ENCODE measurements around the gene CREB3L2. TPM values are rescaled to one million over a fixed set of nuclear protein-coding genes. Genes with fewer than 3 reads are reported as not detected.
A peak's percentile ranks its signal among the peaks of the same experiment; 100 is the strongest.

CREB3L2 gene
- total and polyA plus RNA-seq, 4 donors: 13.0 to 25.7 (median 19.5) TPM

DNA sequence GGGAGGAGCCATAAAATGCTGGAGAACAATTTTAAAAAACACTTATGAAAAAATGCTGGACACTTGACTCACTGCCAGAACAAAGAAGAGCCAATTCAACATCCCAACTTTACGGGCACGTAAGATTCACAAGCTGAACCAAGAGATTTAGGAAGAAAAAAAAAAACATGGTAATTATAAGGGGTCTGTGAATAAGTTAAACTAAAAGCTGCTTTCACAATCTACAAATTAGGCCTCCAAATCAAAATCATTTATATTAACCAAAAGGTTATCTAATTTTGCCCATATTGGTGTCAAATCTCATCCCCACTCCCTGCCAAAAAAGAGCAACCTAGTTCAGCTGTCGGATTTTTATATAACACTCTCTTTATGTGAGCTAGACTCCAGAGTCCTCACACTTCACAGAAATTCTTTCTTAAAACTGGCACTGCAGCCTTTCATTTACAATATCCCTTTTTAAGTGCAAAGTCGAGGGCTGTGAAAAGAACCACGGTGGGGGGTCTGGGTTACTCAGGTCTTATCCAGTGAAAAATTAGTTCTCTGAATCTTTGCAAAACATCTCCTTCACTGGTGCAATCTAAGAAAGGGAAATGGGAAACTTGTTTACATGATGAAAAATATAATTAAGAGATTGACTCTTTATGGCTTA is 124.7 kb downstream of the CREB3L2 start:
- no peaks in the 10 kb centered on the region for H3K27me3 ChIP-seq (ENCODE audit: control insufficient read depth, insufficient read depth, low read length)
- H3K27ac ChIP-seq (ENCODE audit: low read depth, low read length): peak overlapping the region; percentile 72
- no peak overlapping the region for H3K4me3 ChIP-seq (ENCODE audit: low read depth, low read length)
- peaks cover 29% of the 10 kb centered on the region for H3K4me1 ChIP-seq (ENCODE audit: control insufficient read depth, insufficient read depth, low read length)
- peaks cover 17% of the 10 kb centered on the region for H3K36me3 ChIP-seq (ENCODE audit: control insufficient read depth, insufficient read depth, low read length)
- WGBS (ENCODE audit: insufficient coverage): no CpG with 5 or more reads among the region's 5 CpGs
- peaks cover 5% of the 10 kb centered on the region for H3K9me3 ChIP-seq (ENCODE audit: control insufficient read depth, insufficient read depth, low read length)
- peak in 2 of 6 donors; percentile 35 to 56 for DNase-seq (ENCODE audit: low read depth in 4 of 6, low spot score in 6 of 6)

DNA sequence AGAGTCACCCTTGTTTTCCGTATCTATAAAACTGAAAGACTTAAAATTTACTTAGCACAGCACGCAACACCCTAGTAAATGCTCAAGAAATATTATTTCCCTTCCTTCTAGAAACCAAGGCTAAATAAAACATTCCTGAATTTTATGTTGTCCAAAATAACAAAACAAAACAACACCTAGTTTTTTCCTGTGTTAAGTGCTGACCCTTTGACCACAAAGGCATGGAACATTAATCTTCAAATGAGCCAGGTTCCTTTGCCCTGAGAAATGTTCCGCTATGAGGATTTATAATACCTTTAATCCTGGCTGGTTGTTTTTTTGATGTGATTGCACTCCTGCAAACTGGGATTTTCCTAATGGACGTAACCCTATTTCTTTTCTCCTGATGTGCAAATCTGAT is 126.1 kb downstream of the CREB3L2 start:
- no peak overlapping the region for H3K4me3 ChIP-seq (ENCODE audit: low read depth, low read length)
- H3K36me3 ChIP-seq (ENCODE audit: control insufficient read depth, insufficient read depth, low read length): peaks cover 14% of the 10 kb centered on the region
- H3K27ac ChIP-seq (ENCODE audit: low read depth, low read length): no peak overlapping the region
- H3K4me1 ChIP-seq (ENCODE audit: control insufficient read depth, insufficient read depth, low read length): peaks cover 29% of the 10 kb centered on the region
- WGBS (ENCODE audit: insufficient coverage): 94% methylated on average over 2 of the region's 4 CpGs
- no peaks in the 10 kb centered on the region for H3K27me3 ChIP-seq (ENCODE audit: control insufficient read depth, insufficient read depth, low read length)
- H3K9me3 ChIP-seq (ENCODE audit: control insufficient read depth, insufficient read depth, low read length): no peaks in the 10 kb centered on the region
- no peak for DNase-seq (ENCODE audit: low read depth in 4 of 6, low spot score in 6 of 6)

DNA sequence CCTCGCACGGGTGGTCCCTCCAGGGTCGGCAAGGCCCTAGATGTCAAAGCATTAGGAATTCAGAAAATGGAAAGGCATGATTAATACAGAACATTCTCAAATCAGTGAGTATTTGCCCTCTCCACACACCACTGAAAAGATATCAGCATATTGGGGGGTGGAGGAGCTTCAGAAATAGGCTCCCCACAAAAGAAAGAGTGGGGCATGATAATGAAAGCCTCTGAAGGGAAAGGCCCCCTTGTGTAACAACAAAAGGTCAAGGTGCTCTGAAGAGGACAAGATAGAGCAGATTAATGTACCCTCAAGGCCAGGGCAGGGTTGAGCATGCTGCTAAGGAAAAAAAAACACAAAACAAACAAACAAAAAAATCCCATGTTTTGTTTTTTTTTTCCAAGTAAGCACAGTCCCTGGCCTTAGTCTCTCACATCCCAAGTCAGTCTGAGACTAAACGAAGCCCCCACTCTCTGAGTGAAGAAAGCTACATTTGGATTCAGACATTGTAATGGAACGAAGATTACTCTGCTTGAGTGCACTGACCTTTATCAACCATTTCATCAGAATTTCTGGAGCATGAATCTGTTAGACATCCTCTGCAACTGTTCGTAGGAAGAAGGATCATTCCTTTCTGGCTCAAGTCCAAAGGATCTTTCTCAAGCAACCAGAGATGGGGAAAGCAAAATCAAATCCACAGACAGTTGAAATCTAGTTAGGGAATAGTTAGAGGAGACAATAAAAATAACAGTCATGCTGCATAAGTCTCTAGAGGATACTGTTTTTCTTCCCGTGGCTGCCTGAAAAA is 127.7 kb downstream of the CREB3L2 start:
- Histone ChIP-seq H3K4me3 (ENCODE audit: low read depth, low read length) (no peak overlapping the region), H3K9me3 (ENCODE audit: control insufficient read depth, insufficient read depth, low read length) (peaks cover 3% of the 10 kb centered on the region), H3K27ac (ENCODE audit: low read depth, low read length) (no peak overlapping the region), H3K27me3 (ENCODE audit: control insufficient read depth, insufficient read depth, low read length) (no peaks in the 10 kb centered on the region), H3K36me3 (ENCODE audit: control insufficient read depth, insufficient read depth, low read length) (peaks cover 4% of the 10 kb centered on the region), H3K4me1 (ENCODE audit: control insufficient read depth, insufficient read depth, low read length) (peaks cover 18% of the 10 kb centered on the region)
- DNase-seq (ENCODE audit: low read depth in 4 of 6, low spot score in 6 of 6): peak in 2 of 6 donors; percentile 29 to 75
- WGBS (ENCODE audit: insufficient coverage): 50% methylated on average over 1 of the region's 7 CpGs

DNA sequence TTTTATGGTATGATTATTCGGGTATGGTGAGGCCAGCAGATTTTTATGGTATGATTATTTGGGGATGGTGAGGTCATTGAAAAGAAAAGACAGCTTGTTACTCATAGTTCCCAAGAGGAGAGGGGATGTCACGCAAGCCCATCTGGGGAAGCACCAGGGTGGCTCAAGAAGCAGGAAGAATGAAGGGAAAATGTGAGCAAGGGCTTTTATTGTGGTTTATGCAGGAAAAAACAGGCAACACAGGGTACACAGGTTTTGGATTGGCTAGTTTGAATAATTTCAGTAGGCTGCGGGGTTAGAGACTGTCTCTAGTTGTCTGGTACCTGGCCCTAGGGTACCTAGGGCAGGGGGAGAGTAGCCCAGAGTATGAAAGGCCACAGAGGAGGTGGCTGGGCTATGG is 128.4 kb downstream of the CREB3L2 start:
- Histone ChIP-seq H3K36me3 (ENCODE audit: control insufficient read depth, insufficient read depth, low read length) (peaks cover 2% of the 10 kb centered on the region), H3K27me3 (ENCODE audit: control insufficient read depth, insufficient read depth, low read length) (no peaks in the 10 kb centered on the region), H3K27ac (ENCODE audit: low read depth, low read length) (no peak overlapping the region), H3K9me3 (ENCODE audit: control insufficient read depth, insufficient read depth, low read length) (peaks cover 3% of the 10 kb centered on the region), H3K4me3 (ENCODE audit: low read depth, low read length) (no peak overlapping the region), H3K4me1 (ENCODE audit: control insufficient read depth, insufficient read depth, low read length) (peaks cover 12% of the 10 kb centered on the region)
- no peak for DNase-seq (ENCODE audit: low read depth in 4 of 6, low spot score in 6 of 6)
- WGBS (ENCODE audit: insufficient coverage): 100% methylated on average over 3 of the region's 3 CpGs

DNA sequence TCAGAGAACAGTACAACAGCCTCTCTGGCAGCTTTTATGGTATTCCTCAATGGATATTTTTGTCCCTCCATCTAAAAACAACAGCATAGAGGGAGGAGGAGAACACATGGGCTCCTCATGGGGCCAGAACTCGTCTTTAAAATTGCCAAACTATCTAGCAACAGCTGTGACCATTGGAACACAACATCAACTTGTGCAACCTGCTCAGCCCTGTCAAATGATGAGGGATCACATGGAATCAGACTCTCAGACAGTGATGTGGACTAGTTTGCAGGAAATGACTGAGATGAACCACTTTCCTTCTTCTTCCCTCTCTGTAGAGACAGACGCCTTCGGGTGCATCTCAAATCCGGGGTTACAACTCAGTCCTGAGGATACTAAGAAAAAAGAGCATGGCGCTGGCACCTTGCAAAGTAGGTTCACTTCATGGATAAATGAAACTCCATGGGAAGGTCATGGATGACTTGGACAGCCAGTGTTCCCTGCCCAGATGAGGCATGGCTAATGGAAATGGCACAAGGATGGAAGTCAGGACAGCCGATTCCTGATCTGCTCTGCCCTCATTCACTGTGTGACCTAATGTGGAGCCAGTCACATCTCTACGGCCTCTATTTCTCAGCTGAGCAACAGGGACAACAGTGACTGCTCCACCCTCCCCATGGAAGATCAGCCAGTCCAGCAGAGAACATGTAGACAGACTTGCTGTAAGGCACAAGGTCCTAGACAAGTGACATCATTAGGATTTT is 130.5 kb downstream of the CREB3L2 start:
- Histone ChIP-seq H3K27me3 (ENCODE audit: control insufficient read depth, insufficient read depth, low read length) (no peaks in the 10 kb centered on the region), H3K9me3 (ENCODE audit: control insufficient read depth, insufficient read depth, low read length) (peaks cover 3% of the 10 kb centered on the region), H3K4me1 (ENCODE audit: control insufficient read depth, insufficient read depth, low read length) (peaks cover 4% of the 10 kb centered on the region), H3K36me3 (ENCODE audit: control insufficient read depth, insufficient read depth, low read length) (no peaks in the 10 kb centered on the region), H3K27ac (ENCODE audit: low read depth, low read length) (no peak overlapping the region), H3K4me3 (ENCODE audit: low read depth, low read length) (no peak overlapping the region)
- WGBS (ENCODE audit: insufficient coverage): 99% methylated on average over 5 of the region's 7 CpGs
- peak in 1 of 6 donors; percentile 54 for DNase-seq (ENCODE audit: low read depth in 4 of 6, low spot score in 6 of 6)

DNA sequence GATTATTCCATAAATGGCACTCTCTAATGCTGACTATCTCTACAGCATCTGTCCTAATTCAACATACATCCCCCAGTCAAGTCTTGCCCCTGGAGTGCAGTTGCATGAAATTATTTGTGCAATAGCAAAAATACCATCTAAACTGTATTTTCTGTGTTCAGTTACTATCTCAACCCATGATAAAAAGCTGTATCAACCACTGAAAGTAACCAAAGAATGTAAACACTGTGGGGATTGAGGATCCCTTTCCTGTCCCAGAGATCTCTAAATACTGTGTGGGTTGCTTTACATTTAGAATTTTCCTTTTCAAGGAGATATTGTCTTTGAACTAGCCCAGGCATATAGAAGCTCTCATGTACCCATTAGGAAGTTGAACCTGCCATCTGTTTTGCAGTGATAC is 131.2 kb downstream of the CREB3L2 start:
- H3K27ac ChIP-seq (ENCODE audit: low read depth, low read length): no peak overlapping the region
- peaks cover 4% of the 10 kb centered on the region for H3K4me1 ChIP-seq (ENCODE audit: control insufficient read depth, insufficient read depth, low read length)
- no peaks in the 10 kb centered on the region for H3K36me3 ChIP-seq (ENCODE audit: control insufficient read depth, insufficient read depth, low read length)
- no peaks in the 10 kb centered on the region for H3K27me3 ChIP-seq (ENCODE audit: control insufficient read depth, insufficient read depth, low read length)
- DNase-seq (ENCODE audit: low read depth in 4 of 6, low spot score in 6 of 6): peak in 1 of 6 donors; percentile 80
- peaks cover 10% of the 10 kb centered on the region for H3K9me3 ChIP-seq (ENCODE audit: control insufficient read depth, insufficient read depth, low read length)
- H3K4me3 ChIP-seq (ENCODE audit: low read depth, low read length): no peak overlapping the region

DNA sequence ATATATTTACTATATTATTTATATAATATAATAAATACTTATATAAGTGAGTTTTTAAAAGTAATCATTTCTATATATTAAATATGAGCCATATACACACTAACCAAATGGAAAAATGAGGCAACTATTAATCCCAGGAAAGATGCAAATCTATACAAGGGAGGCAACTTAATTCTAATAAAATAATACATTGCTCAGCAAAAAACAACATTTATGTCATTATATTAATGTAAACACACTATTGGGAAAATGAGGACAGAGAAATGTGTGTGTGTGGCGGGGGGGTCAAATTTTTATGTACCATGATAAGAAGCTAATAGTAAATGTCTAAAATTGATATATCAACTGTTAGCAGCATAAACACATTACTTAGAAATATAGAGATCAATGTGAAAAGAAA is 131.8 kb downstream of the CREB3L2 start:
- no peaks in the 10 kb centered on the region for H3K36me3 ChIP-seq (ENCODE audit: control insufficient read depth, insufficient read depth, low read length)
- no peaks in the 10 kb centered on the region for H3K27me3 ChIP-seq (ENCODE audit: control insufficient read depth, insufficient read depth, low read length)
- DNase-seq (ENCODE audit: low read depth in 4 of 6, low spot score in 6 of 6): no peak
- H3K4me3 ChIP-seq (ENCODE audit: low read depth, low read length): no peak overlapping the region
- H3K27ac ChIP-seq (ENCODE audit: low read depth, low read length): no peak overlapping the region
- H3K9me3 ChIP-seq (ENCODE audit: control insufficient read depth, insufficient read depth, low read length): peaks cover 10% of the 10 kb centered on the region
- no CpG with 5 or more reads among the region's 1 CpG for WGBS (ENCODE audit: insufficient coverage)
- H3K4me1 ChIP-seq (ENCODE audit: control insufficient read depth, insufficient read depth, low read length): peaks cover 4% of the 10 kb centered on the region

DNA sequence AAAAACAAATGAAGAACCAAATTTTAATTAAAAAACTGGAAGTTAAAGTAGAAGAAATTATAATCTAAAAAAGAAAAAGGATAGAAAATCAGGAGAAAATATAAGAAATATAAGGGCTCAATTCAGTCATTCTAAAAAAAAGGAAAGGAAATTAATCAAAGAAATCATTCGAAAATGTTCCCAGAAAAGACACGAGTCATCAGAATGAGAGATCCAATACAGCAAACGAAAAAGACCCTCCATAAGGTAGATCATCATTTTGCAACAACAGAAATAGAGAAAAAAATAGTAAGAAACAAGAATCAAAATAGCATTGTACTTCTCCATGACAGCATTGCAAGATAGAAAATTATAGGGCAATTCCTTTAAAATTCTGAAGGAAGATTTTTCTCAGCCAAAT is 132.6 kb downstream of the CREB3L2 start:
- Histone ChIP-seq H3K36me3 (ENCODE audit: control insufficient read depth, insufficient read depth, low read length) (no peaks in the 10 kb centered on the region), H3K27me3 (ENCODE audit: control insufficient read depth, insufficient read depth, low read length) (no peaks in the 10 kb centered on the region), H3K9me3 (ENCODE audit: control insufficient read depth, insufficient read depth, low read length) (peaks cover 10% of the 10 kb centered on the region), H3K27ac (ENCODE audit: low read depth, low read length) (no peak overlapping the region), H3K4me1 (ENCODE audit: control insufficient read depth, insufficient read depth, low read length) (peaks cover 4% of the 10 kb centered on the region), H3K4me3 (ENCODE audit: low read depth, low read length) (no peak overlapping the region)
- no peak for DNase-seq (ENCODE audit: low read depth in 4 of 6, low spot score in 6 of 6)
- no CpG with 5 or more reads among the region's 3 CpGs for WGBS (ENCODE audit: insufficient coverage)

DNA sequence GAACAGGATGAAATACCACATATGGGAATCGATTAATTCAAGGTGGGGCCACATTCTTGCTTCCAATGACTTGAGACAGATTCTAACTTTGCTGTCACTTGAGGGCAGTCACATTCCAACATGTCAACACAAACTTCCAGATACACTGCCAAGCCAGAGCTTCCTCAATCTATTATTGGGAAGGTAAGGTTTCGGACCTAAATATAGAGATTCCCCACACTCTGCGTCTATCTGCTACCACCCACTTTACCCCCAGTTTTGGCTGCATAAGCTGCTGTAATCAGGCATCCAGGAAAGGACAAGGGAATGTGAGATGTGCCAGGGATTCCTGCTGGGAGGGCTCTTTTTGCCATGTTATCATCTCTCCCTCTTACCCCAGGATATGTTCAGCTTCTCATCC is 134.6 kb downstream of the CREB3L2 start:
- peaks cover 10% of the 10 kb centered on the region for H3K9me3 ChIP-seq (ENCODE audit: control insufficient read depth, insufficient read depth, low read length)
- H3K4me1 ChIP-seq (ENCODE audit: control insufficient read depth, insufficient read depth, low read length): no peaks in the 10 kb centered on the region
- WGBS (ENCODE audit: insufficient coverage): no CpG with 5 or more reads among the region's 3 CpGs
- no peak overlapping the region for H3K4me3 ChIP-seq (ENCODE audit: low read depth, low read length)
- no peak for DNase-seq (ENCODE audit: low read depth in 4 of 6, low spot score in 6 of 6)
- H3K27me3 ChIP-seq (ENCODE audit: control insufficient read depth, insufficient read depth, low read length): no peaks in the 10 kb centered on the region
- no peak overlapping the region for H3K27ac ChIP-seq (ENCODE audit: low read depth, low read length)
- H3K36me3 ChIP-seq (ENCODE audit: control insufficient read depth, insufficient read depth, low read length): no peaks in the 10 kb centered on the region

Data from spinal cord (tissue), 10 donors.